Peyer's patch (tissue), 4 donors: ENCODE measurements around the gene TSPAN4.

Experiments
- POLR2A ChIP-seq, 2 donors: fragments of 450-650 bp; IDR thresholded peaks; one replicate each; pipeline ENCODE4 v1.5.1; 2017; ENCODE audit warnings: antibody characterized with exemption in 2 of 2, mild to moderate bottlenecking in 2 of 2, moderate library complexity in 2 of 2
- TF ChIP-seq, protein P1 (sequence below), 6 experiments: fragments of 450-650 bp in 4 of 6; fragments of 200-600 bp in 2 of 6; sonication (generic) in 1 of 6; IDR thresholded peaks; one replicate each; pipeline ENCODE4 v1.5.1; 2017 to 2019; ENCODE audit warnings: antibody characterized with exemption in 6 of 6, mild to moderate bottlenecking in 3 of 6, moderate library complexity in 1 of 6

DNA sequence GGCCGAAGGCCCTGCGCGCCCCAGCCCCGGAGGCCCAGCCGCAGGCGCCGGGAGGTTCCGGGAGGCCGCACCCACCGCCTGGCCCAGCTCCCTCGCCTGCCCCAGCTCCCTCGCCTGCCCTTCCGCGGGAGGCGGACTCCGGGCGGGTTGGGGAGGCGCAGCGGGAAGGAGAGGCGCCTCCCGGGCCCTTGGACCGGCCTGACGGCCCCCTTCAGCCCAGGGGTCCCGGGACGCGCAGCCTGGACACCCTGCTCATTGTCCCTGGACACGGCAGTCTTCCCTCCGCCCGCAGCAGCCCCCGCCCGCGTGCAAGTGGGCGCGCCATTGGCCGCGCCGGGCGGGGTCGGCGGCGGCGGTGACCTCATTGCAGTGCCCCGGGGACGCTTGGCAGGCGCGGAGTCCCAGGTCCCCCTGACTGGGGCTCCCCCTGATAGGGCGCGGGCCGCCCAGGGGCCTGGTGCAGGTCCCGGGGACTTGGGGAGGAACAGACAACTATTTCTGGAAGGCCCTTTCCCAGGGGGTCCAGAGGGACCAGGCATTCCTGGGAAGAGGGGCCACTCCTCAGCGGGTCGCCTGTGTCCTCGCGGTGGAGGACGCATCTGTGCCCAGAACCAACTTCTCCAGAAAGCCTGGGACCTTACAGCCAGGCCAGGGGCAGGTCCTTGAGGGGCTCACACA lies 9.4 kb upstream of the TSPAN4 start:
- peak; percentile 56 to 74 for TF ChIP-seq POLR2A (IDR thresholded peaks at IDR 0.05)
- TF ChIP-seq, protein P1, sequence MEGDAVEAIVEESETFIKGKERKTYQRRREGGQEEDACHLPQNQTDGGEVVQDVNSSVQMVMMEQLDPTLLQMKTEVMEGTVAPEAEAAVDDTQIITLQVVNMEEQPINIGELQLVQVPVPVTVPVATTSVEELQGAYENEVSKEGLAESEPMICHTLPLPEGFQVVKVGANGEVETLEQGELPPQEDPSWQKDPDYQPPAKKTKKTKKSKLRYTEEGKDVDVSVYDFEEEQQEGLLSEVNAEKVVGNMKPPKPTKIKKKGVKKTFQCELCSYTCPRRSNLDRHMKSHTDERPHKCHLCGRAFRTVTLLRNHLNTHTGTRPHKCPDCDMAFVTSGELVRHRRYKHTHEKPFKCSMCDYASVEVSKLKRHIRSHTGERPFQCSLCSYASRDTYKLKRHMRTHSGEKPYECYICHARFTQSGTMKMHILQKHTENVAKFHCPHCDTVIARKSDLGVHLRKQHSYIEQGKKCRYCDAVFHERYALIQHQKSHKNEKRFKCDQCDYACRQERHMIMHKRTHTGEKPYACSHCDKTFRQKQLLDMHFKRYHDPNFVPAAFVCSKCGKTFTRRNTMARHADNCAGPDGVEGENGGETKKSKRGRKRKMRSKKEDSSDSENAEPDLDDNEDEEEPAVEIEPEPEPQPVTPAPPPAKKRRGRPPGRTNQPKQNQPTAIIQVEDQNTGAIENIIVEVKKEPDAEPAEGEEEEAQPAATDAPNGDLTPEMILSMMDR (IDR thresholded peaks at IDR 0.05), result no peak
